Measurements from ENCODE around the gene LINC00237. TPM values are rescaled to one million over a fixed set of nuclear protein-coding genes. Genes with fewer than 3 reads are reported as not detected.

Gene LINC00237
- total and polyA plus RNA-seq, 2 of the 8 experiments (the other 6 are each of a cell fraction or from before 2014, with no cell fraction given), result 0.28 to 1.4 TPM

DNA sequence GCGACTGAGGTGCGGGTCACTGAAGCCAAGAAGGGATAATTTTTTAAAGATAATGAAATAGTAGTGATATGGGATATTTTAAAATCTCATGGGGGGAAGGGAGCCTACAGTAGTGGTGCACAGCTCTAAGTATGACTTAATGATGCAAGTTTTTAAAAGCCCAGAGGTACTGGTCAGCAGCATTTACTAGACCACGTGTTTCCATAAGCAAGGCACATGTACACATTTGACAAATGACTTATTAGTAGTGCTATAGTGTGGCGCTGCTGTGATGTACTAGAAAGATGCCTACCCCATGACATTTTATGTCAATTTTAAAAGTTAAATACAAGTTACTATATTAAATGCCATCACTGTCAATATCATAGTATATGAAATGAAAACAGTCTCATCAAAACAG lies 7.5 kb upstream of the LINC00237 start:
- H3K9ac ChIP-seq (replicated peaks in 1 of 4; ENCODE audit: extremely low read depth in 1 of 4, low read depth in 3 of 4, low read length in 3 of 4), result no peak overlapping the region
- H3K23ac ChIP-seq (ENCODE audit: insufficient read length), result no peak overlapping the region
- no peaks in the 10 kb centered on the region for H3K4me1 ChIP-seq (replicated peaks in 1 of 4; ENCODE audit: control insufficient read depth in 3 of 4, insufficient read depth in 4 of 4, low read length in 3 of 4)
- H2BK120ac ChIP-seq (replicated peaks; ENCODE audit: low read depth, low read length), result no peak overlapping the region
- no peak overlapping the region for H2AFZ ChIP-seq (ENCODE audit: low read length)
- H3K27me3 ChIP-seq (replicated peaks in 1 of 4; ENCODE audit: control insufficient read depth in 3 of 4, extremely low read depth in 1 of 4, insufficient read depth in 3 of 4, low read length in 3 of 4), result peaks cover 0 to 3% (median 1%) of the 10 kb centered on the region in 4 experiments; a peak in 4 of 7 replicates
- H2AK5ac ChIP-seq (ENCODE audit: low read depth, low read length), result no peak overlapping the region
- H3K56ac ChIP-seq (replicated peaks; ENCODE audit: insufficient read length, low read depth, low read length), result no peak overlapping the region
- TF ChIP-seq, protein P1, sequence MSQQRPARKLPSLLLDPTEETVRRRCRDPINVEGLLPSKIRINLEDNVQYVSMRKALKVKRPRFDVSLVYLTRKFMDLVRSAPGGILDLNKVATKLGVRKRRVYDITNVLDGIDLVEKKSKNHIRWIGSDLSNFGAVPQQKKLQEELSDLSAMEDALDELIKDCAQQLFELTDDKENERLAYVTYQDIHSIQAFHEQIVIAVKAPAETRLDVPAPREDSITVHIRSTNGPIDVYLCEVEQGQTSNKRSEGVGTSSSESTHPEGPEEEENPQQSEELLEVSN (IDR thresholded peaks at IDR 0.05), result no peak
- TF ChIP-seq BCL11A (IDR thresholded peaks at IDR 0.05; ENCODE audit: low read depth in 2 of 2, low read length in 2 of 2), result no peak
- ChIA-PET POLR2A (ENCODE audit: partially characterized antibody) (interaction anchor here (1.9 to 3.0 kb wide), 2 partner anchors 9 to 12 kb away, joined by 5 to 9 read pairs; no protein-coding TSS in a partner anchor), CTCF (ENCODE audit: partially characterized antibody) (interaction anchor here (0.9 to 1.5 kb wide), 2 partner anchors 21 to 67 kb away, joined by 3 to 6 read pairs; no protein-coding TSS in a partner anchor)
- no peak overlapping the region for H4K5ac ChIP-seq (ENCODE audit: insufficient read length, low read depth, low read length)
- H4K20me1 ChIP-seq (replicated peaks in 1 of 2; ENCODE audit: control insufficient read depth in 1 of 2, insufficient read depth in 2 of 2, low read length in 2 of 2), result no peaks in the 10 kb centered on the region
- H3K27ac ChIP-seq (ENCODE audit: low read depth, low read length), result no peak overlapping the region
- no peak overlapping the region for H3K4me2 ChIP-seq (ENCODE audit: insufficient read depth in 1 of 2, low read depth in 2 of 2, low read length in 2 of 2)
- no peak overlapping the region for H3K14ac ChIP-seq (ENCODE audit: insufficient read length)
- H3K79me1 ChIP-seq (ENCODE audit: low read depth, low read length), result no peaks in the 10 kb centered on the region
- no peaks in the 10 kb centered on the region for H3K36me3 ChIP-seq (ENCODE audit: control insufficient read depth in 2 of 4, insufficient read depth in 4 of 4, low read length in 3 of 4)
- H2BK15ac ChIP-seq (ENCODE audit: low read length), result no peak overlapping the region
- FAIRE-seq, result no peak
- H2BK12ac ChIP-seq (ENCODE audit: low read depth, low read length), result no peak overlapping the region
- no peak overlapping the region for H3K4ac ChIP-seq (replicated peaks; ENCODE audit: insufficient read length, low read depth, low read length)
- H3K9me3 ChIP-seq (ENCODE audit: insufficient read depth in 2 of 2, low read depth in 1 of 2, low read length in 1 of 2), result no peaks in the 10 kb centered on the region
- no peak overlapping the region for H2BK5ac ChIP-seq (ENCODE audit: low read depth, low read length)
- H4K91ac ChIP-seq (replicated peaks; ENCODE audit: insufficient read length, low read length), result no peak overlapping the region
- no peak overlapping the region for H2BK20ac ChIP-seq (ENCODE audit: low read length)
- peaks cover 3% of the 10 kb centered on the region; the same call in 1 of the 2 replicates for H3K23me2 ChIP-seq (ENCODE audit: low read depth, low read length)
- WGBS, 2 experiments (ENCODE audit: extremely low coverage in 1 of 2, insufficient coverage in 1 of 2, insufficient read length in 1 of 2, insufficient replicate concordance in 2 of 2, low coverage in 1 of 2, low lambda C conversion rate in 2 of 2, missing lambda C conversion rate in 1 of 2), result 85% methylated on average over 4 of the region's 4 CpGs; no CpG with 5 or more reads in 1 of the 2 experiments
- no peak overlapping the region for H4K8ac ChIP-seq (ENCODE audit: extremely low read depth, insufficient read depth, low read length)
- no peak overlapping the region for H3K4me3 ChIP-seq (ENCODE audit: extremely low read depth in 1 of 4, insufficient read depth in 2 of 4, low read depth in 3 of 4, low read length in 4 of 4)
- no peak for DNase-seq (ENCODE audit: low read depth in 1 of 2, low spot score in 2 of 2)
- no peak overlapping the region for H3K18ac ChIP-seq (ENCODE audit: extremely low read depth, low read length)
- no peaks in the 10 kb centered on the region for H3K79me2 ChIP-seq (ENCODE audit: control insufficient read depth in 1 of 2, insufficient read depth in 2 of 2, low read length in 2 of 2)
